ELF-1 (cell line): ENCODE data around the gene ADGRF3.
A peak's percentile ranks its signal among the peaks of the same experiment; 100 is the strongest.
"Not testable (repeated sequence)": the region's sequence is repeated elsewhere in the genome, so short reads cannot be mapped to it uniquely, and the experiment has no call there.

Experiments used
- DNase-seq: peaks from one replicate; pipeline ENCODE4 v3.0.0-alpha.2; 2016; ENCODE audit warnings: low read depth, low spot score

Gene ADGRF3

DNA sequence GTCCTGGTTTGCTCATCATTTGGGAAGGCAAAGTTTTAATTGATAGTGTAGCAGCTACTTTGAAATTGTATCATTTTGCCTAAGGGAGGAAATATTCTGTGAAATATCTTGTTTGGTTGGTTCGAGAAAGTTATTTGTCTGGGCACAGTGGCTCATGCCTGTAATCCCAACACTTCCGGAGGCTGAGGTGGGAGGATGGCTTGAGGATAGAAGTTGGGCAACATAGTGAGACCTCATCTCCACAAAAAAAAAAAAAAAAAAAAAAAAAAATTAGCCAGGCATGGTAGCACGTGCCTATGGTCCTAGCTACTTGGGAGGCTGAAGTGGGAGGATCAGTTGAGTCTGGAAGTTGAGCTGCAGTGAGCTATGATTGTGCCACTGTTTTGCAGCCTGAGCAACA lies 3.1 kb upstream of the ADGRF3 start:
- DNase-seq: no peak

GRCh38 chr2:26347286-26347865 lies 787 bp upstream of the ADGRF3 start:
- DNase-seq: no peak

DNA sequence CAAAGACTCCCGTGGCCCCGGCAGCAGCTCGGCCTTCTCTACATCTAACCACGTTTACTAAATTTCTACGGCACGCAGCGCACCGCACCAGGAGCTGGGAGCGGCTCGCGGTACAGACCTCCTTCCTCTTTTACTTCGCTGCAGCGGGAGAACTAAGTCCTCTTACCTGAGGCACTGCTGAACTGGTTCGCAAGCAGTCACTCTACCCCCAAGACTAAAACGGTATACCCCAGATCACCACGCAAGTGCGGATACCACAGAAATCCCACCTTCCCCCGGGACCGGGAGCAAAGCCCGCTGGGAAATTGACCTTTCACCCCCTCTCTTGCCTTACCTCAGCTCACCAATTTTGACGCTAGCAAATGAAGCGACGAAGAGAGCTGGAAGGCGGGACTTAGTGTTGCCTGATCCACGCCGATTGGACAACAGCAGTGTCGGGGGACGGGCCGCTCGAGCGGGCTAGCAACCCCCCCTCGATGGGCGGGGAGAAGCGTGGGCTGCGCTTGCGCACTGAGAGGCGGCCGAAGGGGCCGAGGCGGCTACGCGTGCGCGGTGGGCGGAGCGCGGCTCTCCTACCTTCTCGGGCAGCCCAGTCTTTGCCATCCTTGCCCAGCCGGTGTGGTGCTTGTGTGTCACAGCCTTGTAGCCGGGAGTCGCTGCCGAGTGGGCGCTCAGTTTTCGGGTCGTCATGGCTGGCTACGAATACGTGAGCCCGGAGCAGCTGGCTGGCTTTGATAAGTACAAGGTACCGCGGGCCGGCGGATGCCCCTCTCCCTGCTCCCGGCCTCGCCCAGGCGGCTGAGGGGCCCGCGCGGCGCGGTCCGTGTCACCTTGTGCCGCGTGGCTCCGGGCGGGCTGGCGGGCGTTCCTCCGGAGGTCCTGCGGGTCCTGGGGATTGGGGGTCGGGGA lies 790 bp downstream of the ADGRF3 start, which contains the start of gene SELENOI:
TSS of gene SELENOI (plus strand) at position 599 of the 909 bp plus-strand sequence. CDS start at position 689, 90 bp downstream.
- DNase-seq: peak; percentile 100

GRCh38 chr2:26345283-26345544 lies 1.4 kb downstream of the ADGRF3 start:
- DNase-seq: no peak

DNA sequence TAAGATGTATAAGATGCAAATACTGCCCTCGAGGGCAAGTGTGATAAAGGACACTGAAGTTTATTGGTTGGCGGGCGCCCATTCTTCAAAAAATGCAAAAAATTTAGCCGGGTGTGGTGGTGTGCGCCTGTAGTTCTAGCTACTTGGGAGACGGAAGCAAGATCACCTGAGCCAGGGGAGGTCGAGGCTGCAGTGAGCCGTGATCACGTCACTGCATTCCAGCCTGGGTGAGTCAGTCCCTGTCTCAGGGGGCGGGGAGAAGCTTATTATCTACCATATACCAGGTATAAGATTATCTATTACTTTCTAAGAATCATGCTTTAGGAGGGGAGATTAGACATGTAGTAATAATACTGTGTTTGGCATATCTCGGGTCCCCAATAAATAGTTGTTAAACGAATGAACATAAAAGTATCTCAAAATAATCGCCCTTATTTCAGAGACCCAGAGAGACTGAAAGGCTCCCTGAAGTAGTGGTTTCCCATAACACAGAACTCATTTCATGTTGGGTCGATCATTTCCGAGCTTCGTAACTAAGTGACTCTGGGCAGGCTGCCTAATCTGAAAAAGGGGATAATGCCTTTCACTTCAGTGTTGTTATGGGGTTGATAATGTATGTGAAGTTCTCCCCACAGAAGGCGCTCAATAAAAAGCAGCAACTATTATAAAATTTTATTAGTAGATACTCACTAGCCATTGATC lies 1.9 kb downstream of the ADGRF3 start:
- peak; percentile 81 for DNase-seq

DNA sequence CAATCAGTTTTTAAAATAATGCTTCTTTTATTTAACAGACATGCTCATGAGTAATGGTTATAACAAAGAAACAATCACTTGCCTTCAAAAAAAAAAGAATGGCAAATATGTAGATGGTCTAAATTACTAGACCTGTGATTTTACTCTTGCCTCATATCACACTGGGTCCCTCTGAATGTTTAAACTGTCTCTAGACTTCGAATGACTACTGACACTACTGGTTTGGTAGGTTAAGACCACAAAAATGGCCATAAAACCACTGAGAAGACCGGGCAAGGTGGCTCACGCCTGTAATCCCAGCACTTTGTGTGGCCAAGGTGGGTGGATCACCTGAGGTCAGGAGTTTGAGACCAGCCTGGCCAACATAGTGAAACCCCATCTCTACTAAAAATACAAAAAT lies 5.8 kb downstream of the ADGRF3 start:
- DNase-seq: no peak

DNA sequence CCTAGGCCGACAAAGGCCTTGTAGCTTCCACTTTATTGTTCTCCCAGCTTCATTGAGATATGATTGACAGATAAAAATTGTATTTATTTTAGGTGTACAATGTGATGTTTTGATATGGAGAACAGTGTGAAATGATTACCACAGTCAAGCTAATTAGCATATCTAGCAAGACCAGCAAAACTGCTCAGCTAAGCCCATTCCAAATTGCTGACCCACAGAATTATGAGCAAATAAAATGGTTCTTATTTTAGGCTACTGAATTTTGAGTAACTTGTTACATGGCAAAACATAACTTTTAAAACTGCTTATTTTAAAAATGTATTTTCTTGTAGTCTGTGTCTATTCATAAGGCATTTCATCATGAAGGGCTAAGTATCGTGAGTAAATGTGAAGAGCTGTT lies 9.3 kb downstream of the ADGRF3 start:
- DNase-seq: no peak

DNA sequence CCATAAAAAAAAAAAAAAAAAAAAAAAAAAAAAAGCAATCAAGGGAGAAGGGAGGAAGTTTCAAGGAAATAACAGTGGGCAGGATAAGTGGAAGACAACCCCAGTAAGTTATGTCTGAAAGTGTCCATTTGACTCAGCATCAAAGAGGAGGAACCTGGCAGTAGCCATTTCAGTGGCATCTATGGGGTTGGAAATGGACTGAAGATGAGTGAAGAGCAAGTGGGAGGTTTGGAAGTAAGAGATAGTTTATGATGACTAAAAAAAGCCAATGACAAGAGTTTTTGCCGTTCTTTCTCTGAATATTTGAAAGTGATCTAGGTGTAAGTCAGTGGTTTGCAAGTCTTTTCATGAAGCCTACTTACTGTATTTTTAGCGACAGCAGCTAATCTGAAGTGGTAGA lies 9.9 kb downstream of the ADGRF3 start:
- DNase-seq: no peak

GRCh38 chr2:26335231-26335630 lies 11.4 kb downstream of the ADGRF3 start:
- no peak for DNase-seq

- no peak for DNase-seq
Observed at GRCh38 chr2:26333293-26333692, 13.3 kb downstream of the ADGRF3 start.

- not testable (repeated sequence) for DNase-seq
Observed at GRCh38 chr2:26331321-26331720, 15.3 kb downstream of the ADGRF3 start.

DNA sequence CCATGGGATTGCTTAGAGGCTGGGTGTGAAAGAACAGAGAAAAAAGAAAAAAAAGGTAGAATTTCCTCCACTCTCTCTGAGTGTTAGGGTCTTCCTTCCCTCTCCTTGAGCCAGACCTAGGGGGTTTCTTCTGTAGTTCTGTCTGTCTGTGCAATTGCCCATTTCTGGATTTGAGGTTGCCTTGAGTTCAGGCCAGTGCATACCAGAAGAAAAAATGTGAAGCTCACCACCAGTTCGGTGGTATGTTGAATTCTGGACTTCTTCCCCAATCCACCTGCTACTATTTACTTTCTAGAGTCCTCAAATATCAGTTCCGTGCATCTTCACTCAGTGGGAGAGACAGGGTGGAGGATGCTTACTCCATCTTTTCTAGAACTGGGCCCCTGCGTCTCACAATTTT lies 16.0 kb downstream of the ADGRF3 start:
- DNase-seq: no peak

GRCh38 chr2:26330114-26330549 lies 16.5 kb downstream of the ADGRF3 start:
- DNase-seq: peak; percentile 82

GRCh38 chr2:26329083-26329482 lies 17.5 kb downstream of the ADGRF3 start:
- not testable (repeated sequence) for DNase-seq

GRCh38 chr2:26327291-26328272 lies 19.0 kb downstream of the ADGRF3 start:
- no peak for DNase-seq

- no peak for DNase-seq
Observed at GRCh38 chr2:26326514-26326913, 20.1 kb downstream of the ADGRF3 start.

DNA sequence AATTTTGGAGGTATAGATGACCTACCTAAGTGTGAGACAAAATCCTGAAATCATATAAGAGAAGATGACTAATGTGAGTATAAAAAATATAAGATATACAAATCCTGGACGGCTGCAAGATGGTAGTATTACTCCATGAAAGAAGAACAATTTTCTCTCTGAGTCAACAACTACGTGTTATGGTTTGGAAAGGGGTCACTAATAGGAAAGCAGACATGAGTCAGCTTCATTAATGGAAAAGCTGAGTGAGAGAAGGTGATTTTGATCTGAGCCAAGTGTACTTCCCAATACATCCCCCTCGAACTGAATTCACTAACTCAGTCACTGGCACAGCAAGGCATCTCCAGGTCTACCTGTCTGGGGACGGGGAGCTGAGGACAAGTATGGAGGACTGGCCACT lies 20.7 kb downstream of the ADGRF3 start:
- no peak for DNase-seq

- DNase-seq: no peak
Observed at GRCh38 chr2:26324903-26325302, 21.7 kb downstream of the ADGRF3 start.

DNA sequence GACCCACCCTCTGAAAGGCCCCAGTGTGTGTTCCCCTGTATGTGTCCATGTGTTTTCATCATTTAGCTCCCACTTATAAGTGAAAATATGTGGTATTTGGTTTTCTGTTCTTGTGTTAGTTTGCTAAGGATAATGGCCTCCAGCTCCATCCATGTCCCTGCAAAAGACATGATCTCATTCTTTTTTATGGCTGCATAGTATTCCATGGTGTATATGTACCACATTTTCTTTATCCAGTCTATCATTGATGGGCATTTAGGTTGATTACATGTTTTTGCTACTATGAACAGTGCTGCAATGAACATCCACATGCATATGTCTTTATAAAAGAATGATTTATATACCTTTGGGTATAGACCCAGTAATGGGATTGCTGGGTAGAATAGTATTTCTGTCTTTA lies 22.1 kb downstream of the ADGRF3 start:
- DNase-seq: not testable (repeated sequence)

GRCh38 chr2:26318950-26319349 lies 27.6 kb downstream of the ADGRF3 start:
- DNase-seq: no peak

DNA sequence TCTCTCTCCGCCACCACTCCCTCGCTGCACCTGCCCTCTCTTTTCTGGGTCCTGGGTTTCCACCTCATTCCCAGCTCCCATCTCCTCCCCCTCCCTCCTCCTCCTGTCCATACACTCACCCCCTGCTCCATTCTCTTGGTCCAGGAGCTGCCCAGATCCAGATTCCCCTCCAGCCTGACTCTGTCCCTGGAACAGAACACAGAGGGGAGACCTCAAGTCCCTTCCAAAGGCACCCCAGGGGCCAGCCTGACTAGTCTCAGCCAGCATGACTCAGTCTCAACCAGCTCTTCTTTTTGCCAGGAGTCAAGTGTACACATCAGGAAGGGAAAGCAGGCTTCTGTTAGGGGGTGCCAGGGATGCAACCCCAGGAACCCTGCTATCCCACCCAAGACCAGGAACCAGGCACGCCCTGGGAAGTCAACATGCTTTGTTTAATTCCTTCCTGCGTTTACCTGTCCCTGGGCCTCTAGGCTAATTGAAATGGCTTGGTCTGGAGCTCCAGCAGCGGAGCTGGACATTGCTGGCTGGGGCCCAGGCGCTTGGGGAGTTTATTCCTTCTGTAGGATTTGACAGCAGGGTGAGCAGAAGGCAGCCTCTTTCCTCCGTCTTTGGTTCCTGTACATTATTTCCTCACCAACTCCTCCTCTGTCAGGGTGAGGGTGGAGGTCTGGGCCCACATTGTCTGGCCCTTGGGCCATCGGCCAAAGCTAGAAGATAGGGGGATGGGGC lies 29.0 kb downstream of the ADGRF3 start:
- DNase-seq: no peak
